MCF 10A (cell line): ENCODE data around the gene GPC5. TPM values are rescaled to one million over a fixed set of nuclear protein-coding genes. Genes with fewer than 3 reads are reported as not detected.

Source experiments
- BruUV-seq: library from RNA; stranded (reverse); fragments of 400-500 nt; replicated peaks from 2 replicates; lab custom pipeline; 2021; lab: Mats Ljungman, UMichigan
- CTCF ChIA-PET: fragments of 300-600 bp; sonication (Branson Sonifier 250); formaldehyde crosslinking; extraction: SDS; loops from one replicate; lab custom pipeline; 2021; ENCODE audit warnings: antibody characterized with exemption, inconsistent platforms; lab: Yijun Ruan, JAX
- POLR2A ChIA-PET: fragments of 300-600, 350-650 bp; sonication (Branson Sonifier 250); formaldehyde crosslinking; extraction: SDS; loops from one replicate; lab custom pipeline; 2020; ENCODE audit warnings: antibody characterized with exemption, inconsistent platforms; lab: Yijun Ruan, JAX
- DNase-seq: peaks from one replicate; pipeline ENCODE4 v3.0.0-alpha.2; 2018; ENCODE audit not compliant: unreplicated experiment
- H3K27ac Mint-ChIP-seq: one replicate; pipeline ENCODE4 v1.8.0; 2022; ENCODE audit warnings: mild to moderate bottlenecking, low read depth, mixed read lengths; ENCODE audit not compliant: unreplicated experiment
- H3K27me3 Mint-ChIP-seq: one replicate; pipeline ENCODE4 v1.8.0; 2022; ENCODE audit warnings: mixed read lengths; ENCODE audit not compliant: insufficient read depth, unreplicated experiment
- H3K36me3 Mint-ChIP-seq: one replicate; pipeline ENCODE4 v1.8.0; 2022; ENCODE audit warnings: mild to moderate bottlenecking, moderate library complexity, mixed read lengths; ENCODE audit not compliant: insufficient read depth, unreplicated experiment
- H3K4me1 Mint-ChIP-seq: one replicate; pipeline ENCODE4 v1.8.0; 2022; ENCODE audit warnings: mixed read lengths; ENCODE audit not compliant: insufficient read depth, unreplicated experiment
- H3K4me3 Mint-ChIP-seq: one replicate; pipeline ENCODE4 v1.8.0; 2022; ENCODE audit warnings: mild to moderate bottlenecking, moderate library complexity, mixed read lengths; ENCODE audit not compliant: unreplicated experiment
- H3K9me3 Mint-ChIP-seq: one replicate; pipeline ENCODE4 v1.8.0; 2022; ENCODE audit warnings: mixed read lengths; ENCODE audit not compliant: unreplicated experiment
- intact Hi-C: fragments of 100-400 bp; cut with micrococcal nuclease; formaldehyde crosslinking; loops from 2 replicates; pipeline ENCODE4 v1.14.1; 2022
- total RNA-seq: library from RNA; stranded (reverse); gene quantifications from 2 replicates; pipeline ENCODE4 v1.2.3, GENCODE V29; 2022
- TF ChIP-seq, protein P1 (sequence below): fragments of 200-600 bp; IDR thresholded peaks from one replicate; pipeline ENCODE4 v1.8.0; 2022; ENCODE audit warnings: antibody characterized with exemption, mild to moderate bottlenecking; ENCODE audit not compliant: unreplicated experiment

GPC5 gene
- total RNA-seq, 1 experiment from 2014 or later = not detected

DNA sequence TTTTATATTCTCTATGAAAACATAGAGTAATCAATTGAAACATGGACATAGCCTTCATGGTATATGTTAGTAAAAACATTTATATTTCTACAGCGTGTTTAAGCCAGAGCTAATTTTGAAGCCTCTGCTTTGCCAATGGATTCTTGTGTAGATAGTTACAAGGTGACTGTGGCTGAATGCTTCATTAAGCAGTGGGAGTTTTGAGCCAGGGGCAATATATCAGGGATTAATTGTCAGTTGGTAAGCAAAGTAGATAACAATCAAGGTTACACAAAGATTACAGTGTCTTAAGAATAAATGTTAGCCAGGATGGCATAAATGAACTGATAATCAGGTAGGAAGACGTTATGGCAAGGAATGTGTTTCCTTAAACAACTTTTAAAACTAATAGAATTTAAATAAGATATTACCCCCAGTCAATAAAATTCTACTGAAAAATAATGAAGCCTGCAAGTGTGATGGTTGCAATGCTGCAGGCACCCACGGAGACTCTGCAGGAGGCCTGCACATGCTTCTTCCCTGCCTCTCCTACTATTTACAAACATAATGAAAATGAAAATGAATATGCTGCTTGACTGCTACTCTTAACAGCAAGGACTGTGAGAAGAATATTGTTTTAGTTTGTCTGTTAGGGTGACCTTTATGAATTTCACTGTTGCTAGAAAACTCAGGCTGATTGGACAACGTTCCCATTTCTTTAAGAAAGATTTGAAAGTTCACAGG, 588.5 kb downstream of the GPC5 start:
- CTCF ChIA-PET = interaction anchor here (1.4 kb wide), 1 partner anchor 40 kb away, joined by 5 read pairs; no protein-coding TSS in a partner anchor
- Mint-ChIP-seq H3K9me3 (no peaks in the 10 kb centered on the region), H3K27ac (no peak overlapping the region), H3K4me1 (no peaks in the 10 kb centered on the region), H3K27me3 (peaks cover 56% of the 10 kb centered on the region), H3K4me3 (no peak overlapping the region), H3K36me3 (no peaks in the 10 kb centered on the region)
- no TSS peak for BruUV-seq
- TF ChIP-seq, protein P1, sequence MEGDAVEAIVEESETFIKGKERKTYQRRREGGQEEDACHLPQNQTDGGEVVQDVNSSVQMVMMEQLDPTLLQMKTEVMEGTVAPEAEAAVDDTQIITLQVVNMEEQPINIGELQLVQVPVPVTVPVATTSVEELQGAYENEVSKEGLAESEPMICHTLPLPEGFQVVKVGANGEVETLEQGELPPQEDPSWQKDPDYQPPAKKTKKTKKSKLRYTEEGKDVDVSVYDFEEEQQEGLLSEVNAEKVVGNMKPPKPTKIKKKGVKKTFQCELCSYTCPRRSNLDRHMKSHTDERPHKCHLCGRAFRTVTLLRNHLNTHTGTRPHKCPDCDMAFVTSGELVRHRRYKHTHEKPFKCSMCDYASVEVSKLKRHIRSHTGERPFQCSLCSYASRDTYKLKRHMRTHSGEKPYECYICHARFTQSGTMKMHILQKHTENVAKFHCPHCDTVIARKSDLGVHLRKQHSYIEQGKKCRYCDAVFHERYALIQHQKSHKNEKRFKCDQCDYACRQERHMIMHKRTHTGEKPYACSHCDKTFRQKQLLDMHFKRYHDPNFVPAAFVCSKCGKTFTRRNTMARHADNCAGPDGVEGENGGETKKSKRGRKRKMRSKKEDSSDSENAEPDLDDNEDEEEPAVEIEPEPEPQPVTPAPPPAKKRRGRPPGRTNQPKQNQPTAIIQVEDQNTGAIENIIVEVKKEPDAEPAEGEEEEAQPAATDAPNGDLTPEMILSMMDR = no peak
- POLR2A ChIA-PET = interaction anchor here (0.5 kb wide), 1 partner anchor 747 kb away, joined by 3 read pairs; no protein-coding TSS in a partner anchor
- intact Hi-C loops = no loop called here
- no peak for DNase-seq

DNA sequence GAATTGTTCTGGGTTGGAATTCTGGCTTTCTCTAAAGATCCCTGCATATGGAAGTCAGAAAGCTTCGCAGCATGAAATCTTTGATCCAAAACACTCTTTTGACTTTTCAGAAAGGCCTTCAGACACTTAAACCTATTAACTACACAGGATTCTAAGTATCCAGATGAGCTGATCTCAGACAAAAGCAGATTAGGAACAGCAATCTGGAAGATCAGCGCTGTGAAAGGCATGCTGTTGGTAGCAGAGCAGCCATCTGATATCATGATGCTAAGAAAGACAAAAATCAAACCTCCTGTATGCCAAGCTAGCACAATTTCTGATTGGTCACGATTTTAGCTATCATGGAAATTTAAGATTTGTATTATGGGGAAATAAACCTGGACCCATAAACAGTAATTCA, 589.9 kb downstream of the GPC5 start:
- intact Hi-C loops = no loop called here
- TF ChIP-seq, protein P1 = no peak
- no TSS peak for BruUV-seq
- CTCF ChIA-PET = no interaction called here
- DNase-seq = no peak
- POLR2A ChIA-PET = interaction anchor here (0.6 kb wide), 1 partner anchor 1768 kb away, joined by 3 read pairs; no protein-coding TSS in a partner anchor
- H3K27me3 Mint-ChIP-seq = peaks cover 55% of the 10 kb centered on the region
- no peak overlapping the region for H3K4me3 Mint-ChIP-seq
- H3K4me1 Mint-ChIP-seq = no peaks in the 10 kb centered on the region
- H3K36me3 Mint-ChIP-seq = no peaks in the 10 kb centered on the region
- H3K27ac Mint-ChIP-seq = no peak overlapping the region
- H3K9me3 Mint-ChIP-seq = no peaks in the 10 kb centered on the region

DNA sequence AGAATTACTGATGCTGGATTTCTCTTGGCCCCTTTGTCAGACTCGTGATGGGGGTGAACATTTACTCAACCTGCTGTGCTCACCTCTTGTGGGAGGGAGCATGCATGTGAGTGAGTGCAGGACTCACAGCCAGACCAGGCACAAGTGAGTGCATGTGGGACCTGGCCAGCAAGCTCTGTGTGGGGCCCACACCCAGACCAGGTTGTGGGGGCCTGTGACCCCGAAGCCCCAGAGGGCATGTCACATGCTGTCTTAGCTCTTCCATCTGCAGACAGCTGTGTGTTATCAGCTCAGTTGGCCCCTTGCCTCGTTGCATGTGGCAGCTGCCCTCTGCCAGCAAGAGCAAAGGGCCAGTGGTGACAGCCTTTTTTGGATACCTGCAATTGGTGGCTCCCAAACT, 614.4 kb downstream of the GPC5 start:
- intact Hi-C loops = no loop called here
- ChIA-PET CTCF (no interaction called here), POLR2A (interaction anchor here (0.6 kb wide), 1 partner anchor 20 kb away, joined by 3 read pairs; no protein-coding TSS in a partner anchor)
- Mint-ChIP-seq H3K36me3 (no peaks in the 10 kb centered on the region), H3K9me3 (no peaks in the 10 kb centered on the region), H3K4me3 (no peak overlapping the region), H3K27ac (no peak overlapping the region), H3K27me3 (peaks cover 79% of the 10 kb centered on the region), H3K4me1 (no peaks in the 10 kb centered on the region)
- DNase-seq = no peak
- no TSS peak for BruUV-seq
- TF ChIP-seq, protein P1 = no peak

DNA sequence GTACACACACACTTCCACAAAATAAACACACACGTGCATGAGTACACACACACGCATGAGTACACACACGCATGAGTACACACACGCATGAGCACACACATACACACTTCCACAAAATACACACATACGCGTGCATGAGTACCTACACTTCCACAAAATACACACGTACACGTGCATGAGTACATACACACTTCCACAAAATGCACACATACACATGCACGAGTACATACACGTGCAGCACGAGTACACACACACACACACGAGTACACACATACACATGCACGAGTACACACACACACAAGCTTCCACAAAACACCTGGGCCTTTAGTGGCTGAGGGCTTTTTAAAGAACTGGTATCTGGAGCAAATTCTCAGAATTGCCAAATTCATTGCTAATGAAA, 619.3 kb downstream of the GPC5 start:
- no peak overlapping the region for H3K4me3 Mint-ChIP-seq
- H3K36me3 Mint-ChIP-seq = no peaks in the 10 kb centered on the region
- no peak for DNase-seq
- POLR2A ChIA-PET = interaction anchor here (0.7 kb wide), 1 partner anchor 115 kb away, joined by 3 read pairs; no protein-coding TSS in a partner anchor
- no TSS peak for BruUV-seq
- H3K9me3 Mint-ChIP-seq = no peaks in the 10 kb centered on the region
- H3K4me1 Mint-ChIP-seq = no peaks in the 10 kb centered on the region
- H3K27me3 Mint-ChIP-seq = peaks cover 82% of the 10 kb centered on the region
- CTCF ChIA-PET = interaction anchor here (0.6 kb wide), 1 partner anchor 103 kb away, joined by 4 read pairs; no protein-coding TSS in a partner anchor
- no peak overlapping the region for H3K27ac Mint-ChIP-seq
- intact Hi-C loops = no loop called here
- TF ChIP-seq, protein P1 = no peak
